Panc1 (cell line): ENCODE data around the gene TSSK3.

Experiments
- POLR2AphosphoS5 ChIP-seq: IDR thresholded peaks from 2 replicates; pipeline ENCODE4 v1.6.1; 2012; ENCODE audit warnings: mild to moderate bottlenecking, low read depth, low read length, moderate library complexity
- REST ChIP-seq, 2 experiments: IDR thresholded peaks; 2 replicates each; pipeline ENCODE4 v1.6.1; 2011 to 2012; ENCODE audit warnings: low read depth in 2 of 2, control low read depth in 1 of 2, low read length in 1 of 2, mild to moderate bottlenecking in 1 of 2, moderate library complexity in 1 of 2; ENCODE audit not compliant: insufficient read depth in 1 of 2
- TF ChIP-seq, protein P1 (sequence below): fragments of 450-650 bp; IDR thresholded peaks from 2 replicates; pipeline ENCODE4 v1.5.1; 2017; ENCODE audit warnings: mild to moderate bottlenecking

- TF ChIP-seq, protein P1, sequence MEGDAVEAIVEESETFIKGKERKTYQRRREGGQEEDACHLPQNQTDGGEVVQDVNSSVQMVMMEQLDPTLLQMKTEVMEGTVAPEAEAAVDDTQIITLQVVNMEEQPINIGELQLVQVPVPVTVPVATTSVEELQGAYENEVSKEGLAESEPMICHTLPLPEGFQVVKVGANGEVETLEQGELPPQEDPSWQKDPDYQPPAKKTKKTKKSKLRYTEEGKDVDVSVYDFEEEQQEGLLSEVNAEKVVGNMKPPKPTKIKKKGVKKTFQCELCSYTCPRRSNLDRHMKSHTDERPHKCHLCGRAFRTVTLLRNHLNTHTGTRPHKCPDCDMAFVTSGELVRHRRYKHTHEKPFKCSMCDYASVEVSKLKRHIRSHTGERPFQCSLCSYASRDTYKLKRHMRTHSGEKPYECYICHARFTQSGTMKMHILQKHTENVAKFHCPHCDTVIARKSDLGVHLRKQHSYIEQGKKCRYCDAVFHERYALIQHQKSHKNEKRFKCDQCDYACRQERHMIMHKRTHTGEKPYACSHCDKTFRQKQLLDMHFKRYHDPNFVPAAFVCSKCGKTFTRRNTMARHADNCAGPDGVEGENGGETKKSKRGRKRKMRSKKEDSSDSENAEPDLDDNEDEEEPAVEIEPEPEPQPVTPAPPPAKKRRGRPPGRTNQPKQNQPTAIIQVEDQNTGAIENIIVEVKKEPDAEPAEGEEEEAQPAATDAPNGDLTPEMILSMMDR, result no peak
- TF ChIP-seq REST (IDR thresholded peaks at IDR 0.05; ENCODE audit: insufficient read depth in 1 of 2, low read depth in 2 of 2, low read length in 1 of 2) (no peak), POLR2AphosphoS5 (no peak)
Observed at GRCh38 chr1:32345289-32345827, 17.0 kb upstream of the TSSK3 start.
